Cardiac muscle cell (in vitro differentiated cells and primary cell): Measurements from ENCODE around the gene FARP2. TPM values are rescaled to one million over a fixed set of nuclear protein-coding genes. Genes with fewer than 3 reads are reported as not detected.
"Not testable (repeated sequence)": the region's sequence is repeated elsewhere in the genome, so short reads cannot be mapped to it uniquely, and the experiment has no call there.

Source experiments
- DNase-seq, 2 donors: peaks; one replicate each; pipeline versions ENCODE4 v3.0.0 to v3.0.0-alpha.2; 2010 to 2017; ENCODE audit warnings: low read depth in 1 of 2, low spot score in 1 of 2
- H3K27ac ChIP-seq: fragments of 200-600 bp; sonication (generic); 2 replicates; pipeline ENCODE4 v1.5.1; 2016
- H3K27me3 ChIP-seq: fragments of 200-600 bp; sonication (generic); 2 replicates; pipeline ENCODE4 v1.6.0; 2016; ENCODE audit warnings: control low read depth
- H3K36me3 ChIP-seq: fragments of 200-600 bp; sonication (generic); 2 replicates; pipeline ENCODE4 v1.5.1; 2016; ENCODE audit warnings: control low read depth
- H3K4me1 ChIP-seq: fragments of 200-600 bp; sonication (generic); 2 replicates; pipeline ENCODE4 v1.8.1; 2017; ENCODE audit warnings: low read depth, mild to moderate bottlenecking, mixed run types
- H3K4me3 ChIP-seq: fragments of 200-600 bp; sonication (generic); 2 replicates; pipeline ENCODE4 v1.5.1; 2016; ENCODE audit warnings: mild to moderate bottlenecking
- H3K9me3 ChIP-seq: fragments of 200-600 bp; sonication (generic); 2 replicates; pipeline ENCODE4 v1.5.1; 2017; ENCODE audit warnings: low read depth, mild to moderate bottlenecking, control low read depth
- CTCF ChIP-seq: IDR thresholded peaks from 2 replicates; pipeline ENCODE4 v1.5.1; 2012; ENCODE audit warnings: low read depth, mild to moderate bottlenecking, low read length
- polyA plus RNA-seq: library from polyadenylated mRNA; unstranded; fragments of >200 nt; fragmentation: Nextera tagmentation; extraction: Ambion mirVana; gene quantifications from 2 replicates; pipeline ENCODE4 v1.2.1, GENCODE V29; 2016
- total RNA-seq: library from RNA; depleted of rRNA; stranded (reverse); fragments of >200 nt; gene quantifications from 2 replicates; pipeline ENCODE4 v1.2.3, GENCODE V29; 2016

The FARP2 gene
- total and polyA plus RNA-seq, 2 experiments from 2014 or later, result 24.4 to 26.5 TPM

DNA sequence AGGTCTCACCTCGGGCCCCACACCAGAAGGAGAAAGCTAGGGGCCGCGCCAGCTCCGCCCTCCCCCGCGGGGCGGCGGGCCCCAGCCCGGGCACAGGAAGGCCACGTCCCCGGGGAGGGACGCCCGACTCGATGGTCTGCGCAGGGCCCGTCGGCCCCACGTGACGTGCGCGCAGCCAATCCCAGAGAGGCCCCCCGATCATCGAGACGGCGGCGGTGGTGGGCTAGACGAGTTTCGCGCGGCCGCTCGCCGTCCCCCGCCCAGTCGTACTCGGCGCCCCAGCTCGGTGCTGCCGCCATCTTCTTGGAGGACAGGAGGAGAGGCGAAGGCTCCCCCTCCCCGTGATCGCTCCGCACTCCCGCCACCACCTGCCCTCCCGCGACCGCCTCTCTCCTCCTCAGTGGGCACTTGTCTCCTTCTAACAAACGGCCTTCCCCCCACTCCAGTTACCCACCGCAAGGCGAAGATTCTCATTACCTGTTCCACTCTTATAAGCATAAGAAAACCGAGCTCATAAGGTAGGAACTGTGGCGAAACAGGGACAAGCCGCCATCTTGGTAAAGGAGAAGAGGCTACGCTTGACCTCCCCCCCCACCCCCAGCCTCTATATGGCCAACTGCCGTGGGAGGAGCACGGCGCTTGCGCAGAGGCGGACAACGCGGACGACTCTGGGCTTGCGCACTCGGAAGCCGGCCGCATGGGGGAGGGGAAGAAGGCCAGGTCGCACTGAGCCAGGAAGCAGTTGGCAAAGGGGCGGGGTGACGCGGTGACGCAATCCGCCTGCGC is 40.8 kb upstream of the FARP2 start, which contains the start of gene HDLBP:
HDLBP (minus strand) TSS at position 580 of the 786 bp plus-strand sequence. CDS start 48,803 bp downstream, outside the sequence.
- DNase-seq, result peak; percentile 100
- no peaks in the 10 kb centered on the region for H3K36me3 ChIP-seq
- no peaks in the 10 kb centered on the region for H3K9me3 ChIP-seq
- TF ChIP-seq CTCF, result peak; percentile 25
- peak within 1 kb of the TSS; percentile 98 for H3K27ac ChIP-seq
- H3K4me3 ChIP-seq, result peak within 1 kb of the TSS; percentile 71
- H3K27me3 ChIP-seq, result no peaks in the 10 kb centered on the region
- H3K4me1 ChIP-seq, result peaks cover 33% of the 10 kb centered on the region

- DNase-seq, result no peak
- TF ChIP-seq CTCF, result no peak
- H3K36me3 ChIP-seq, result no peaks in the 10 kb centered on the region
- no peaks in the 10 kb centered on the region for H3K9me3 ChIP-seq
- peak within 1 kb of the TSS; percentile 71 for H3K4me3 ChIP-seq
- H3K27me3 ChIP-seq, result no peaks in the 10 kb centered on the region
- peaks cover 41% of the 10 kb centered on the region for H3K4me1 ChIP-seq
- H3K27ac ChIP-seq, result peak within 1 kb of the TSS; percentile 98
These were observed 40.0 kb upstream of the FARP2 start, which contains the start of gene SEPTIN2 for GRCh38 chr2:241315879-241316631. SEPTIN2 (plus strand) TSS chr2:241315925; CDS start chr2:241324233, 8,308 bp downstream.

DNA sequence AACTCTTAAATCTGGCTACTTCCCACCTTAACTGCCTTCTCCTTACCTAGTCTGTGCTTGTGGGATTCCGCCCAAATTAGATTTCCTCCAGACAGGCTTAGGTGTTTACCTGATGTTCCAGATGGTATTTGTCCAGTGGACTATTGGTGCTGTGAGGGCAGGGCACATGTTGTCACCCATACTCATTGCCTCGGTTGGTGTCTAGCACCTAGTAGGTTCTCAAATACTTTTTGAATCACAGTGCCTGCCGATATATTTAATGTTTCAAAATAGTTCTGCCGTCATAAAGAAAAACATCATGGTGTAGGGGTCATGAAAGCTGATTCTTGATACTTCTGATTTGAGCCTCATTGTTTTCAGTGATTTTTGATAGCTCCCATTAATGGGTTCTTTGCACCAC is 39.3 kb upstream of the FARP2 start:
- DNase-seq, result no peak
- H3K27me3 ChIP-seq, result no peaks in the 10 kb centered on the region
- peak overlapping the region; percentile 95 for H3K27ac ChIP-seq
- H3K9me3 ChIP-seq, result no peaks in the 10 kb centered on the region
- peaks cover 47% of the 10 kb centered on the region for H3K4me1 ChIP-seq
- TF ChIP-seq CTCF, result no peak
- peak overlapping the region; percentile 71 for H3K4me3 ChIP-seq
- no peaks in the 10 kb centered on the region for H3K36me3 ChIP-seq

DNA sequence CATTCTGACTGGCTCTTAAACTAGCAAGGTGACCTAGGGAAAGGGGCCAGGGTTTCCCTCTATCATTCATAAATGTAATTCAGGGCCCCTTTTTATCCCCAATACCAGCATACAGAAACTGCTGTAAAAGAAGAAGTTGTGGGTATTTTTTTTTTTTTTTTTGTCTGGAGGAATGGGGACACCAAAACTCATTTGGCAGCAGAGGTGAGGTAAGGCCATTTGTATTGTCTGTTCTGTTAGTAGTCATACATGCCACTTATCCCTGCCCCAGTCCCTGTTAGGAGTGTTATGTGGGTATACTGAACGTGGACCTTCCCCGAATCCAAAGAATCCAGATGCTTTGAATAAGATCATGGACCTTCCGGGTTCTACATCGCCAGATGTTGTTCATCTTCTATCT is 38.7 kb upstream of the FARP2 start:
- H3K36me3 ChIP-seq, result no peaks in the 10 kb centered on the region
- peak overlapping the region; percentile 95 for H3K27ac ChIP-seq
- H3K27me3 ChIP-seq, result no peaks in the 10 kb centered on the region
- no peaks in the 10 kb centered on the region for H3K9me3 ChIP-seq
- no peak for TF ChIP-seq CTCF
- peak overlapping the region; percentile 71 for H3K4me3 ChIP-seq
- DNase-seq, result no peak
- H3K4me1 ChIP-seq, result peaks cover 47% of the 10 kb centered on the region

- not testable (repeated sequence) for H3K36me3 ChIP-seq, H3K9me3 ChIP-seq, DNase-seq, H3K27me3 ChIP-seq
- Histone ChIP-seq H3K27ac (peak overlapping the region; percentile 95), H3K4me1 (peaks cover 47% of the 10 kb centered on the region), H3K4me3 (peak overlapping the region; percentile 71)
These were observed 37.3 kb upstream of the FARP2 start for GRCh38 chr2:241318830-241319229.

GRCh38 chr2:241320394-241320793 is 35.7 kb upstream of the FARP2 start:
- H3K4me3 ChIP-seq, result no peak overlapping the region
- no peaks in the 10 kb centered on the region for H3K27me3 ChIP-seq
- H3K4me1 ChIP-seq, result peaks cover 47% of the 10 kb centered on the region
- TF ChIP-seq CTCF, result no peak
- H3K36me3 ChIP-seq, result peaks cover 12% of the 10 kb centered on the region
- H3K9me3 ChIP-seq, result no peaks in the 10 kb centered on the region
- peak overlapping the region; percentile 16 for H3K27ac ChIP-seq
- no peak for DNase-seq
